Measurements from ENCODE around the gene CACUL1. TPM values are rescaled to one million over a fixed set of nuclear protein-coding genes. Genes with fewer than 3 reads are reported as not detected.

CACUL1 gene
- 10.3 to 15.8 TPM (median 14.2 TPM) in 5 replicates for total RNA-seq (2022; extraction: Qiagen RNA extraction; ENCODE audit: low read depth)

DNA sequence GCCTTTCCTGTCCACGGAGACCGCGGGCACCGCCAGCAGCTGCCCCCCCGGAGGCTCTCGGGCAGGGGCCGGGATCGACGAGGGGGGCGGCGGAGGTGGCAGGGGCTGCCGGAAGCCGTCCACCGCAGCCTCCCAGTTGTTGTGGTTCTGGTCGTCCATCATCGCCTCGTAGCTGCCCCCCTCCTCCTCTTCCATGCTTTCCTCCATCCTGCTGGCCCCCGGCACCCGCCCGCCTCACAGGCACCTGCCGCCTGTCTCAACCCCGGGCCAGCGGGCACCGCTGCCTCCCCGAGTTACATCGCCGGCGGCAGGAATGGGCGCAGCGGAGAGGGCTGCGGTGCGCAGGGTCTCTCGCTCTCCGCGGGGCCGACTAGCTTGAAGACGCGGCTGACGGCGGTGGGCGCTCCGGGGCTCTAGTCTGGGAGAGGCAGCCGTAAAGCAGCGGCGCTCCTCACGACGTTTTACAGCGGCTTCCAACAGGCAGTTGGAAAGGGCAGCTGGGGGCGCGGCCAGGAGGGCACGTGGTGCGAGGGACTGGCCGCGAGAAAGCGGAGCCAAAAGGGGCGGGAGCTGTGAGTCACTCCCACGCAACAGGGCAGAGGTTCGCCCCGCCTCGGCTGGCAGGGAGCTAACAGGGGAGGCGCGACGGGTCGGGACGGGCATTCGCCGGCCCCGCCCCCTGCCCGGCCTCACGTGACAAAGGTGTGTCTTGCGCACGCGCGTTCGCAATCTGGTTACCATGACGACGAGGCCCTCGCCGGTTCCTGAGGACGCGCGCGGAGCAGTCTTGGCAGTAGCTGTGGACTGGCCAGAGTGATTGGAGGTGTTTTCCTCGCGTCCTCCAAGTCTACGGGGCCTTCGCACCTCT lies at the start of gene CACUL1:
Gene CACUL1, minus strand, starts transcription at position 415 of the 868 bp plus-strand sequence. Its CDS starts 208 bp downstream, at position 207.

Other genes with a start within 250 kb of the CACUL1 start
- not detected in 5 replicates for gene PRLHR, start 159.3 kb downstream of the CACUL1 start, total RNA-seq (2022; extraction: Qiagen RNA extraction; ENCODE audit: low read depth)

All from A549 treated with GW870086 at 1 μM for 4 hours (cell line).